ENCODE measurements around the gene LRRC73. TPM values are rescaled to one million over a fixed set of nuclear protein-coding genes. Genes with fewer than 3 reads are reported as not detected.

The LRRC73 gene
- total RNA-seq, 2 experiments from 2014 or later, result 0.45 to 0.52 TPM

DNA sequence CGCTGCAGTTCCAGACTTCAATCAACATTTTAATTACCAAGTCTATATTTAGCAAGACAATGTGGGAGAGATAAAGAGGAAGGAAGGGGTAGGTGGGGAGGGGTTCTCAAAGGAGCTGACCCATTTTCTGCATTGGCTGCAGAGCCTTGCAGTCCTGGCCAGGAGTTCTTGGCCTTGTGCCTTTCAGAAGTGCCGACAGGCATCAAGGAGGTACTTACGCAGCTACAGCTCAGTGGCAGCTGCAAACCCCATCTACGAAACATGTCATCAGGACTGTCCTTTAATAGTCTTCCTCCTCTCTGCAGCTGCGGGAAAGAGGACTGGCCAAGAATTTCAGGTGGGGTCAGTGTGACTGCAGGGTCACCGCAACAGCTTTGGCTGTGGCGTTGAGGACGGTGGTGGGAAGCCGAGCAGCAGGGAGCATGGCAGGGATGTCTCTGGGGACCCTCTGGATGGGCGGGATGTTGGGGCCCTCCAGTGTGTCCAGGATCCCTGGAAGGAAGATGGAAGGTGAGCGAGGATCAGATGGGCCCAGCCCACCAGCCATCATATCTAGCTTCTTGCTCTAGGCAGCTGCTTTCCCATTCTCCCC lies 1.8 kb upstream of the LRRC73 start:
- TF ChIP-seq CTCF (IDR thresholded peaks at IDR 0.05), result no peak
- Histone ChIP-seq H3K9me3 (ENCODE audit: control insufficient read depth in 1 of 2, insufficient read depth in 1 of 2, low read length in 2 of 2) (no peaks in the 10 kb centered on the region), H3K27me3 (ENCODE audit: control insufficient read depth in 1 of 2, insufficient read depth in 2 of 2, low read length in 2 of 2) (peaks cover 20% of the 10 kb centered on the region in 2 experiments), H3K4me1 (ENCODE audit: insufficient read depth, low read length) (peaks cover 46% of the 10 kb centered on the region), H3K27ac (ENCODE audit: low read depth in 1 of 2, low read length in 2 of 2) (no peak overlapping the region), H3K36me3 (ENCODE audit: insufficient read depth, low read length) (peaks cover 45% of the 10 kb centered on the region), H3K4me3 (ENCODE audit: low read length) (no peak overlapping the region)
- ChIA-PET POLR2A (no interaction called here), CTCF (no interaction called here)
- Mint-ChIP-seq H3K27ac (peak overlapping the region; percentile 4), H3K9me3 (no peaks in the 10 kb centered on the region), H3K4me3 (peak overlapping the region; percentile 76), H3K36me3 (ENCODE audit: low read depth) (peaks cover 38% of the 10 kb centered on the region), H3K4me1 (ENCODE audit: low read depth) (peaks cover 38% of the 10 kb centered on the region), H3K27me3 (peaks cover 20% of the 10 kb centered on the region)
- intact Hi-C loops (cut with DNase I, micrococcal nuclease), result no loop called here
- no peak for DNase-seq
- no peak for ATAC-seq (ENCODE audit: poor library complexity)

DNA sequence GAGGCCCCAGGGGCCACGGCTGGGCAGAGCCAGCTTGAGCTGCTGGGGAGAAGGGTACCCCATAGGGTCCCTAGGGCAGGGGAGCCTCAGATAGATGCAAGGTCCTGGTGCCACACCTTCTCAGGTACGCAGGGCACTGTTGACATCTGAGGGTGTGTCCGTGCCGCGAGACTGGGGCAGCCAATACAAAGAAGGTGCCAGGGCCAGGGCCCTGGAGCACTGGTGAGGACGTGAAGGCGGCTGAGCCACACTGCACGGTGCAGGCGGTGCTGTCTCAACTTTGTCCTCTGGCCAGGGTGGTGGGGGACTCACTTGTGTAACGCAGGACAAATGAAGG lies 649 bp upstream of the LRRC73 start:
- H3K4me1 Mint-ChIP-seq (ENCODE audit: low read depth), result peaks cover 36% of the 10 kb centered on the region
- H3K27me3 Mint-ChIP-seq, result peaks cover 23% of the 10 kb centered on the region
- ATAC-seq (ENCODE audit: poor library complexity) (no peak), DNase-seq (no peak)
- no peak for TF ChIP-seq CTCF (IDR thresholded peaks at IDR 0.05)
- H3K9me3 ChIP-seq (ENCODE audit: control insufficient read depth in 1 of 2, insufficient read depth in 1 of 2, low read length in 2 of 2), result no peaks in the 10 kb centered on the region
- ChIA-PET CTCF (interaction anchor here (1.5 kb wide), 1 partner anchor 113 kb away, joined by 4 read pairs; no protein-coding TSS in a partner anchor), POLR2A (interaction anchor here (1.9 kb wide), 2 partner anchors 33 to 142 kb away, joined by 8 to 10 read pairs; partner anchors contain the start of genes TJAP1 and ZNF318)
- H3K36me3 ChIP-seq (ENCODE audit: insufficient read depth, low read length), result peaks cover 44% of the 10 kb centered on the region
- H3K27ac ChIP-seq (ENCODE audit: low read depth in 1 of 2, low read length in 2 of 2), result no peak overlapping the region
- peak overlapping the region; percentile 52 for H3K4me3 ChIP-seq (ENCODE audit: low read length)
- no peaks in the 10 kb centered on the region for H3K9me3 Mint-ChIP-seq
- peaks cover 20% of the 10 kb centered on the region in 2 experiments for H3K27me3 ChIP-seq (ENCODE audit: control insufficient read depth in 1 of 2, insufficient read depth in 2 of 2, low read length in 2 of 2)
- H3K4me3 Mint-ChIP-seq, result peak overlapping the region; percentile 83
- intact Hi-C loops (cut with DNase I, micrococcal nuclease), result no loop called here
- no peak overlapping the region for H3K27ac Mint-ChIP-seq
- H3K4me1 ChIP-seq (ENCODE audit: insufficient read depth, low read length), result peaks cover 47% of the 10 kb centered on the region
- H3K36me3 Mint-ChIP-seq (ENCODE audit: low read depth), result peaks cover 46% of the 10 kb centered on the region

DNA sequence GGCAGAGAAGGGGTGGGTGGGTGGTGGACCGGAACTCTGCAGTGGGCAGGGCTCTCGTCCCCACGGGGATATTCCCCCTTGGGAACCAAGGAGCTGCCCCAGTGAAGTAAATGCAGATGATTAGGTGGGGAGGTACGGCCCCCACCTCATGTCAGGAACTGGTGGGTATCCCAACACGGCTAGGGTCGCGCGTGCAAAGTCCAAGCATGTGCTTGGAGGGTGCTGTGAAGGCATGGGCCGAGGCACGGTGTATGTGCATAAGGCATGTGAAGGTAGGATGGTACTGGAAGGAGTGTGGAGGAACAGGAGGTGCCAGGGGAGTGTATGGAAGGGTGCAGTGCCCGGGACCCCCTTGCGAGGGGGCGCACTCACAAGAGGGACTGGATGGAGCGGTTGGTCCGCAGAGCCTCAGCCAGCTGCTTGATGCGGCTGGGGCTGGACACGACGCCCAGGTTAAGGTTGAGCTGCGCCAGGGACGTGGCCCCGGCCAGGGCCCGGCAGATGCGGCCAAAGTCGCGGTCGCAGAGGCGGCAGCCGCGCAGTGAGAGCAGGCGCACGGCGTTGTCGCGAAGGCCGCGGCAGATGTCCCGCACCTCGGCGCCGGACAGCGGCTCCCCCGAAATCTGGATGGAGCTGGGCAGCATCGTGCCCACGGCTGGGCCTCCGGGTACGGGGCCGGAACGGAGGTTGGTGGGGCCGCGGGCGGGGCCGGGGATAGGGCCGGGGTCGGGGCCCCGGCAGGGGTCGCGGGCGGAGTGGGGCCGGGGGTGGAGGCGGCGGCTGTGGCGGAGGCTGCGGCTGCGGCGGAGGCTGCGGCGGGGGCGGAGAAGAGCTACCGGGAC lies 783 bp downstream of the LRRC73 start:
- H3K4me1 ChIP-seq (ENCODE audit: insufficient read depth, low read length), result peaks cover 33% of the 10 kb centered on the region
- POLR2A ChIA-PET, result interaction anchor here (0.9 to 1.9 kb wide), 6 partner anchors 13 to 531 kb away, joined by 3 to 10 read pairs (median 8); partner anchors contain the start of genes PEX6, TJAP1 and ZNF318
- Mint-ChIP-seq H3K27me3 (peaks cover 23% of the 10 kb centered on the region), H3K36me3 (ENCODE audit: low read depth) (peaks cover 52% of the 10 kb centered on the region), H3K9me3 (no peaks in the 10 kb centered on the region), H3K4me3 (peak overlapping the region; percentile 96), H3K27ac (peak overlapping the region; percentile 67), H3K4me1 (ENCODE audit: low read depth) (peaks cover 22% of the 10 kb centered on the region)
- H3K27me3 ChIP-seq (ENCODE audit: control insufficient read depth in 1 of 2, insufficient read depth in 2 of 2, low read length in 2 of 2), result peaks cover 20% of the 10 kb centered on the region in 2 experiments
- intact Hi-C loops (cut with DNase I, micrococcal nuclease), result loop anchor here (5.0 to 10.0 kb wide), 5 partner anchors 122 to 605 kb away; partner anchors contain the start of gene ZNF318 (in 2 of the 2)
- no peak overlapping the region for H3K4me3 ChIP-seq (ENCODE audit: low read length)
- H3K9me3 ChIP-seq (ENCODE audit: control insufficient read depth in 1 of 2, insufficient read depth in 1 of 2, low read length in 2 of 2), result no peaks in the 10 kb centered on the region
- H3K36me3 ChIP-seq (ENCODE audit: insufficient read depth, low read length), result peaks cover 44% of the 10 kb centered on the region
- TF ChIP-seq CTCF (IDR thresholded peaks at IDR 0.05), result no peak
- ATAC-seq (ENCODE audit: poor library complexity) (no peak), DNase-seq (peak in 2 of 14 experiments; percentile 29 to 41)
- no peak overlapping the region for H3K27ac ChIP-seq (ENCODE audit: low read depth in 1 of 2, low read length in 2 of 2)
- CTCF ChIA-PET, result interaction anchor here (1.5 kb wide), 1 partner anchor 111 kb away, joined by 4 read pairs; no protein-coding TSS in a partner anchor

Measured in CD4-positive, alpha-beta T cell (primary cell).